ENCODE data around the gene ALOX15B. TPM values are rescaled to one million over a fixed set of nuclear protein-coding genes. Genes with fewer than 3 reads are reported as not detected.

Gene ALOX15B
- total and polyA plus RNA-seq, 10 of the 15 experiments (the other 5 are each of a cell fraction or from before 2014, with no cell fraction given): 0.01 TPM; not detected in 9

- TF ChIP-seq REST (IDR thresholded peaks at IDR 0.05; ENCODE audit: low read depth, low read length): no peak
Observed at GRCh38 chr17:8084250-8084649, 45.4 kb downstream of the ALOX15B start (continued).

GRCh38 chr17:8087075-8087951, 48.5 kb downstream of the ALOX15B start, which contains the start of gene ALOX12B:
Gene ALOX12B (minus strand): TSS chr17:8087716. CDS start chr17:8087442, 274 bp downstream.
- POLR2A ChIA-PET: interaction anchor here (1.0 kb wide), 1 partner anchor 12 kb away, joined by 3 read pairs; no protein-coding TSS in a partner anchor
- Histone ChIP-seq H3K36me3 (ENCODE audit: control insufficient read depth in 2 of 2, insufficient read depth in 2 of 2, low read length in 1 of 2) (no peaks in the 10 kb centered on the region), H3K9ac (ENCODE audit: control insufficient read depth, insufficient read depth, low read length) (no peak within 1 kb of the TSS), H2AFZ (ENCODE audit: control insufficient read depth, low read depth, low read length) (no peak within 1 kb of the TSS), H3K27ac (ENCODE audit: control insufficient read depth, insufficient read depth) (no peak within 1 kb of the TSS), H3K27me3 (replicated peaks in 1 of 2; ENCODE audit: control insufficient read depth in 2 of 2, insufficient read depth in 2 of 2, low read length in 1 of 2) (peaks cover 0 to 3% of the 10 kb centered on the region in 2 experiments; a peak in 1 of 4 replicates), H3K79me2 (ENCODE audit: control insufficient read depth, insufficient read depth, low read length) (no peaks in the 10 kb centered on the region), H3K9me3 (replicated peaks; ENCODE audit: control insufficient read depth, insufficient read depth, low read length) (no peaks in the 10 kb centered on the region; the same call in 2 of the 3 replicates), H3K4me3 (no peak within 1 kb of the TSS), H3K4me2 (ENCODE audit: control insufficient read depth, insufficient read depth) (no peak within 1 kb of the TSS), H4K20me1 (ENCODE audit: control insufficient read depth, insufficient read depth) (no peaks in the 10 kb centered on the region), H3K4me1 (ENCODE audit: control insufficient read depth, insufficient read depth, low read length) (peaks cover 8% of the 10 kb centered on the region)
- BruUV-seq (replicated peaks): no TSS peak
- DNase-seq (ENCODE audit: low read depth, low spot score) (no peak), ATAC-seq (no peak), FAIRE-seq (no peak)
- SMC1A ChIA-PET (ENCODE audit: uncharacterized antibody, unreplicated experiment): interaction anchor here (1.0 kb wide), 1 partner anchor 26 kb away, joined by 3 read pairs; no protein-coding TSS in a partner anchor
- intact Hi-C loops (cut with micrococcal nuclease; ENCODE audit: unreplicated experiment): no loop called here
- in situ Hi-C loops (cut with MboI): no loop called here
- RAD21 ChIA-PET (ENCODE audit: unreplicated experiment): interaction anchor here (1.2 kb wide), 1 partner anchor 9 kb away, joined by 3 read pairs; no protein-coding TSS in a partner anchor
- TF ChIP-seq IKZF1 (conservative IDR thresholded peaks at IDR 0.05) (no peak), GABPA (IDR thresholded peaks at IDR 0.05; ENCODE audit: low read depth) (no peak)
- 22% methylated on average over 18 of the region's 20 CpGs for WGBS (ENCODE audit: insufficient coverage, insufficient replicate concordance, low lambda C conversion rate, missing lambda C conversion rate)
- CTCF ChIA-PET: interaction anchor here (1.1 to 9.2 kb wide), 5 partner anchors 8 to 28 kb away, joined by 3 to 189 read pairs (median 10); no protein-coding TSS in a partner anchor
